Esophagus (tissue), 2 donors: ENCODE results near the gene NOTCH1. TPM values are rescaled to one million over a fixed set of nuclear protein-coding genes. Genes with fewer than 3 reads are reported as not detected.
"Not testable (repeated sequence)": the region's sequence is repeated elsewhere in the genome, so short reads cannot be mapped to it uniquely, and the experiment has no call there.

Experiments
- H3K27ac ChIP-seq, 2 donors: one replicate each; pipeline ENCODE4 v1.5.1; 2013; ENCODE audit warnings: low read depth in 2 of 2, mild to moderate bottlenecking in 2 of 2, inconsistent platforms in 1 of 2, low read length in 1 of 2, moderate library complexity in 1 of 2
- H3K27me3 ChIP-seq, 2 donors: one replicate each; pipeline ENCODE4 v1.6.1; 2013; ENCODE audit warnings: low read length in 2 of 2, control low read depth in 1 of 2, mild to moderate bottlenecking in 1 of 2; ENCODE audit not compliant: insufficient read depth in 2 of 2, control insufficient read depth in 1 of 2
- H3K36me3 ChIP-seq, 2 donors: one replicate each; pipeline ENCODE4 v1.6.1; 2013; ENCODE audit warnings: low read length in 1 of 2; ENCODE audit not compliant: control insufficient read depth in 2 of 2, insufficient read depth in 2 of 2
- H3K4me1 ChIP-seq, 2 donors: one replicate each; pipeline ENCODE4 v1.6.1; 2013; ENCODE audit warnings: low read length in 1 of 2; ENCODE audit not compliant: control insufficient read depth in 2 of 2, insufficient read depth in 2 of 2
- H3K4me3 ChIP-seq, 2 donors: one replicate each; pipeline ENCODE4 v1.5.1; 2013; ENCODE audit warnings: low read length in 2 of 2, mild to moderate bottlenecking in 2 of 2, low read depth in 1 of 2, moderate library complexity in 1 of 2
- H3K9me3 ChIP-seq, 2 donors: one replicate each; pipeline ENCODE4 v1.6.1; 2013; ENCODE audit warnings: mild to moderate bottlenecking in 2 of 2, low read depth in 1 of 2, low read length in 1 of 2, moderate library complexity in 1 of 2; ENCODE audit not compliant: control insufficient read depth in 2 of 2, insufficient read depth in 1 of 2
- WGBS, 2 donors: extraction: QIAGEN DNeasy Blood & Tissue Kit; methylation state at CpG; one replicate each; pipeline ENCODE4 v1.1.7; 2013; 5-methylcytosine and 5-hydroxymethylcytosine counted together
- polyA plus RNA-seq, 2 donors: library from polyadenylated mRNA; stranded (reverse); fragments of 200-250 nt; gene quantifications; one replicate each; pipeline ENCODE4 v1.2.3, GENCODE V29; 2013
- donor health status: healthy with polysubstance abuse.
- donor health status: Bipolar disorder and iron deficiency.

NOTCH1 gene
- polyA plus RNA-seq, 2 donors = 9.6 to 19.8 TPM

DNA sequence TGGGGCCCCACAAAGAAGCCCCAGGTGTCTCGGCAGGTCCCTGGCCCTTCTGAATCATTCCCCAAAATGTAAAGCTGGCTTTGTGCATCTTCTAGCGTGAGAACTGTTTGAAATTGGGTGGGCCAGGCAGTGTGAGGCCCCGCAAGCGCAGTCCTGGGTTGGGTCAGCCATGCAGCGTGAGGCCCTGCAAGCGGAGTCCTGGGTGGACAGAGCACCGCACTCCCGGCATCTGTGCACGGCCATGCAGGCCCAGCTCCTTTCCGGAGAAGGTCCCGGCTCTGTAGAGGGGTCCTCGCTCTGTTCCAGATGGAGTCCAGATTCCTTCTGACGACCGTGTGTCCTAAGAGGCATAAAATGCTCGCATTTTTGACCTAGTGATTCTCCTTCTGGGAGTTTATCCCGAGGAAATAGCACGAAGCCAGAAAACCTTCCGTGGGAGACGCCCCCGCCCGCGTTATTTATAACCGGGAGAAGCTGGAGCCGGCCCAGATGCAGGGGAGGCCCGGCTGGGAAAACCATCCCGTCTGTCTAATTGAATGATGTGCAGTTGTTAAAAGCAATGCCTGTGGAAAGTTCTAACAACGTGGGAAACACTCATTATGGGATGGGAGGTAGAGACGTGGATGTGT, 19.4 kb upstream of the NOTCH1 start:
- no peaks in the 10 kb centered on the region for H3K36me3 ChIP-seq
- H3K4me3 ChIP-seq = no peak overlapping the region
- no peaks in the 10 kb centered on the region for H3K9me3 ChIP-seq
- H3K4me1 ChIP-seq = peaks cover 0 to 14% of the 10 kb centered on the region in 2 donors
- peak overlapping the region; percentile 24 to 50 for H3K27ac ChIP-seq
- H3K27me3 ChIP-seq = no peaks in the 10 kb centered on the region
- 52 to 61% methylated on average over 28 of the region's 28 CpGs for WGBS, 2 donors

DNA sequence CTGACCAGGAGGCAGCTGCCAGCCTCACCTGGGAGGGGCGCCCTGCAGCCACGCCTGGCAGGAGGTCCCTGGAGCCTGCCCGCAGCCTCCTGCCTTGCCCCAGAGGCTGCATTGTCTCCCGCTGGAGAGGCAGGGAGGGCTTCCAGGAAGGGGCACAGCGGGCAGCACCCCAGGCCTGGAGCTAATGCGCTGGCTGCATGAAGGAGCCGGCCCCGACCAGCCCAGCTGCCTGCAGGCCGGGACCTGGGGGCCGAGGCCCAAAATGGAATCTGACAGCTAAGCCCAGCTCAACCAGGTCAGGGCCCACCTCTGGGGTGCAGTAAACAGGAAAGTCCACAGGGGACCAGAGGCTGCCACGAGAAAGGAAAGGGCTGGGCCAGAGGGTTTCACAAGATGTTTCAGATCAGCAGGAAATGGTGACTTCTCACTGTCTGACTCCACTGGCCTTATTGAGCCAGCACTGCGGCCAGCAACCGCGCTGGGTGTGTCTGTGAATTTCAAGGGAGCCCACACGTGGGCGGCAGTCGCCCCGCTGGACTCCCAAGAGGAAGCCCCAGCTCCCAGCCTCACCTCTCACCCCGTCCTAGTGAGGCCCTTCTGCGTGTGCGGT, 18.6 kb upstream of the NOTCH1 start:
- Histone ChIP-seq H3K4me1 (peaks cover 0 to 14% of the 10 kb centered on the region in 2 donors), H3K36me3 (no peaks in the 10 kb centered on the region), H3K27ac (peak overlapping the region; percentile 9 to 34), H3K9me3 (peaks cover 0 to 3% of the 10 kb centered on the region in 2 donors), H3K27me3 (no peaks in the 10 kb centered on the region), H3K4me3 (no peak overlapping the region)
- 61 to 78% methylated on average over 21 of the region's 21 CpGs for WGBS, 2 donors

DNA sequence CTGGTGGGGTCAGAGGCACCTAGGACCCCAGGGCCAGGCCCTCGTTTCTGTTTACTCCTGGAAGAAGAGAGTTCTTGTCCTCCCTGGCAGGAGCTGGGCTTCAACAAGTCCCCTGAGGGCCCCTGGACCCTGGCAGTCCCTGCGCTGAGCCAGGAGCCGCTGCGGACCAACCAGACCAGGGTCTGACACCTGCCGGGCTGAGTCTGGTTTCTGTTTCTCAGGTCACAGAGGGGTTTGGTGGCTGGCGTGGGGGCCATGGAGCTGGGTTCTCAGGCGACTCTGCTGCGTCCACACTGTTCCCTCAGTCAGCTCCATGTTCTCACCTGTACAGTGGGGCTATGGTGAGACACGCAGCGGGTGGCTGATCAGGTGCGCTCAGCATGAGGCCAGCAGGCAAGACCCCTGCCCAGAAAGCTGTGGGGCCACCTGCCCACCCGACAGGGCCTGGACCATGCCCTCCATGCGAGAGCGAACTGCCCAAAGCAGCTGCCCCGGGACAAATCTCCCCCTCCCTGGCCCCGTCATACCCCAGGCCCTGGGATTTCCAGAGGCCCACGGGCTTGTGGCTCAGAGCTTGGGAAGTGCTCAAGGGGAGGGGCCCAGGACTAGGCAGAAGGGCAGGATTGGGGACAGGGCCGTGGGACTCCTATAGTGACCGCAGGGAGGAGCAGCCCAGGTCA, 17.9 kb upstream of the NOTCH1 start:
- 77 to 78% methylated on average over 19 of the region's 19 CpGs for WGBS, 2 donors
- Histone ChIP-seq H3K27ac (peak overlapping the region in 1 of 2 donors; percentile 20), H3K4me3 (no peak overlapping the region), H3K36me3 (no peaks in the 10 kb centered on the region), H3K9me3 (peaks cover 0 to 5% of the 10 kb centered on the region in 2 donors), H3K27me3 (no peaks in the 10 kb centered on the region), H3K4me1 (peaks cover 0 to 14% of the 10 kb centered on the region in 2 donors)

DNA sequence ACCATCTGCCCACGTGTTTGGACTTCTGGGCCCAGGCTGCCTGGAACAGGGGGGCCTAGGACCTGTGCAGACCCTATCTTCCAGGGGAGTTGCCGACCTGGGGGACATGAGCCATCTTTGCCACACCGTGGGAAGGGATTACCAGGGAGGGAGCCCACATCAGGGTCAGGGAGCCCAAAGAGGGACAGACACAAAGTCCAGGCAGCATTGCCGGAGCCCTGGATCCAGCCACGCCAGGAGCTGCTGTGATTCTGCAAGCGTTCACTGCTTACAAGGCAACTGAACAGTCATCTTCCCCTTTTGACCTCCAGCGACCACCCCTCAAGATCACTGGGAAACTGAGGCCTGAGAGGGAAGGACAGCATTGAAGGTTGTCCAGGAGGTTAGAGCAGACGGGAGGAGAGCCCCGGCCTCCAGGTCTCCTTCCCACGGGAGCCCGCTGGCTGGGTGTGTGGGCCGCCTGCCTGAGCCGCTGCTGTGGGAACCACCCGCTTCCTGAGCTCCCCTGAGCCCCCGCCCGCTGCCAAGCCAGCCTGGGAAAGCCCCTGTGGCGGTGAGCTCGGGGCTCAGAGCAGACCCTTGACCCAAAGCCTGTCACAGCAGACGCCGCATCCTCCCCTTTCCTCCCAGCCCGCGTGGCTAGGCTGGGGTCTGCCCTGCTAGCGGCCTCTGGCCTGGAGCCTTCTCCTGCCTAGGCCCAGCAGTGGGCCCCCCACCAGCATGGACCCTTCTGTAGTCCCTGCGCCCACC, 17.1 kb upstream of the NOTCH1 start:
- Histone ChIP-seq H3K9me3 (peaks cover 0 to 5% of the 10 kb centered on the region in 2 donors), H3K4me1 (peaks cover 0 to 7% of the 10 kb centered on the region in 2 donors), H3K27me3 (no peaks in the 10 kb centered on the region), H3K27ac (no peak overlapping the region), H3K4me3 (no peak overlapping the region), H3K36me3 (no peaks in the 10 kb centered on the region)
- 73% methylated on average over 24 of the region's 24 CpGs for WGBS, 2 donors

DNA sequence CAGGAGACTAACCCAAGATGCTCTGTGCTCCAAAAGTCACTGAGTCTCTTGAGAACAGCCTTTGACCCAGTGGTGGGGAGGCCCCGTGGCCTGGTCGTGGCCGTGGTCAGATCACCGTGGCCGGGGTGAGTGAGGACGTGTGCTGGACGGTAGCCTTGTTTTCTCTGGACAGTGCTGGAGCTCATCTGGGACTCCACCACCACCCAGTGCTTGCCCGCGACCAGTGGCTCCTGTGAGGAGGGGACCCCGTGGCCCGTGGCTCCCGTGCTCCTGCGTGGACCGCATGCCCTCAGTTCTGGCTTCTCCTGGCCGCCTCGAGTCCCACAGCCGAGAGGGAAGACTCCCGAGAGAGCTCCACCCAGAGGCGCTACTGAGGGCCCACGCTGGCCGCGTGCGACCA, 15.9 kb upstream of the NOTCH1 start:
- H3K4me1 ChIP-seq = peaks cover 0 to 3% of the 10 kb centered on the region in 2 donors
- peaks cover 0 to 5% of the 10 kb centered on the region in 2 donors for H3K9me3 ChIP-seq
- H3K27ac ChIP-seq = no peak overlapping the region
- H3K4me3 ChIP-seq = no peak overlapping the region
- no peaks in the 10 kb centered on the region for H3K27me3 ChIP-seq
- H3K36me3 ChIP-seq = no peaks in the 10 kb centered on the region
- WGBS, 2 donors = 86 to 90% methylated on average over 22 to 23 of the region's 23 CpGs

DNA sequence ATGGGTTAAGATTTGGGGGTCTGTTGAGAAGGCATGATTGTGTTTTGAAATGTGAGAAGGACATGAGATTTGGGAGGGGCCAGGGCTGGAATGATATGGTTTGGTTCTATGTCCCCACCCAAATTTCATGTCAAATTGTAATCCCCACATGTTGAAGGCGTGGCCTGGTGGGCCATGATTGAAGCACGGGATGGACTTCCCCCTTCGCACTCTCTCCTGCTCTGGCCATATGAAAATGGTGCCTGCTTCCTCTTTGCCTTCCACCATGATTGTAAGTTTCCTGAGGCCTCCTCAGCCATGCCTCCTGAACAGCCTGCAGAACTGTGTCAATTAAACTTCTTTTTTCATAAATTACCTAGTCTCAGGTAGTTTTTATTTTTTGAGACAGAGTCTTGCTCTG, 14.7 kb upstream of the NOTCH1 start:
- H3K4me1 ChIP-seq = peaks cover 0 to 3% of the 10 kb centered on the region in 2 donors
- 82 to 88% methylated on average over 3 of the region's 3 CpGs for WGBS, 2 donors

DNA sequence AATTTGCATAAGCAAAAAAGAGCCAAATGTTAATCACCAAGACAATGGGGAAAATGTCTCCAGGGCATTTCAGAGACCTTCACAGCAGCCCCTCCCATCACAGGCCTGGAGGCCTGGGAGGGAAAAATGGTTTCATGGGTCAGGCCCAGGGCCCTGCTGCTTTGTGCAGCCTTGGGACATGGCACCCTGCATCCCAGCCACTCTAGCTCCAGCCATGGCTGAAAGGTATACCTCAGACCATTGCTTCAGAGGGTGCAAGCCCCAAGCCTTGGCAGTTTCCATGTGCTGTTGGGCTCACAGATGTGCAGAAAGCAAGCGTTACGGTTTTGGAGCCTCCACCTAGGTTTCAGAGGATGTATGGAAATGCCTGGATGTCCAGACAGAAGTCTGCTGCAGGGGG, 13.5 kb upstream of the NOTCH1 start:
- H3K4me3 ChIP-seq, H3K4me1 ChIP-seq, H3K36me3 ChIP-seq, H3K9me3 ChIP-seq, H3K27me3 ChIP-seq, H3K27ac ChIP-seq: not testable (repeated sequence)
- WGBS, 2 donors = 98% methylated on average over 2 of the region's 2 CpGs

More for the DNA sequence above, 14.7 kb upstream of the NOTCH1 start:
- H3K27ac ChIP-seq = no peak overlapping the region
- no peak overlapping the region for H3K4me3 ChIP-seq
- no peaks in the 10 kb centered on the region for H3K27me3 ChIP-seq
- H3K36me3 ChIP-seq = no peaks in the 10 kb centered on the region
- H3K9me3 ChIP-seq = peaks cover 0 to 5% of the 10 kb centered on the region in 2 donors

DNA sequence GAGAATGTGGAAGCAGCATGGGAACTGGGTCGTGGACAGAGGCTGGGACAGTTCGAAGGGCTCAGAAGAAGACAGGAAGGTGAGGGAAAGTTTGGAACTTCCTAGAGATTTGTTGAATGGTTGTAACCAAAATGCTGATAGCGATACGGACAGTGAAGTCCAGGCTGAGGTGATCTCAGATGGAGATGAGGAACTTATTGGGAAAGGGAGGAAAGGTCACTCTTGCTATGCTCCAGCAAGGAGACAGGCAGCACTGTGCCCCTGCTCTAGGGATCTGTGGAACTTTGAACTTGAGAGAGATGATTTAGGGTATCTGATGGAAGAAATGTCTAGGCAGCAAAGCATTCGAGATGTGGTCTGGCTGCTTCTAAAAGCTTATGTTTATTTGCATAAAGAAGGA, 13.0 kb upstream of the NOTCH1 start:
- 86 to 87% methylated on average over 5 of the region's 5 CpGs for WGBS, 2 donors
- H3K4me1 ChIP-seq, H3K9me3 ChIP-seq, H3K4me3 ChIP-seq, H3K27ac ChIP-seq, H3K27me3 ChIP-seq, H3K36me3 ChIP-seq: not testable (repeated sequence)

DNA sequence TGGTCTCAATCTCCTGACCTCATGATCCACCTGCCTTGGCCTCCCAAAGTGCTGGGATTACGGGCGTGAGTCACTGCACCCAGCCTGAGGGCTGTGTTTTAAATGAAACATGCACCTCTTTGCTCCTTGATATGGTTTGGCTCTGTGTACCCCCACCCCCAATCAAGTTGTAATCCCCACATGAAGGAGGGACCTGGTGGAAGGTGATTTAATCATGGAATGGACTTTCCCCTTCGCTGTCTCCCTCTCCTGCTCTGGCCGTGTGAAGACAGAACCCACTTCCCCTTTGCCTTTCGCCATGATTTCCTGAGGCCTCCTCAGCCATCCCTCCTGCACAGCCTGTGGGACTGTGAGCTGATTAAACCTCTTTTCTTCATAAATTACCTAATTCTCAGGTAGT, 12.5 kb upstream of the NOTCH1 start:
- Histone ChIP-seq H3K27ac (no peak overlapping the region), H3K4me1 (peaks cover 3 to 6% of the 10 kb centered on the region in 2 donors), H3K27me3 (no peaks in the 10 kb centered on the region), H3K9me3 (peaks cover 0 to 5% of the 10 kb centered on the region in 2 donors), H3K36me3 (no peaks in the 10 kb centered on the region), H3K4me3 (no peak overlapping the region)
- WGBS, 2 donors = 48 to 51% methylated on average over 5 of the region's 5 CpGs
